KOPT-K1 (cell line): ENCODE data around the gene HCFC1R1.
"Not testable (repeated sequence)": the region's sequence is repeated elsewhere in the genome, so short reads cannot be mapped to it uniquely, and the experiment has no call there.

Experiments used
- H3K27ac ChIP-seq: fragments of 200-600 bp; sonication (generic); 2 replicates; pipeline ENCODE4 v1.5.1; 2016; ENCODE audit warnings: antibody characterized with exemption, mild to moderate bottlenecking, low read depth, low read length; ENCODE audit not compliant: poor library complexity, severe bottlenecking
- H3K36me3 ChIP-seq: fragments of 200-600 bp; sonication (generic); 2 replicates; pipeline ENCODE4 v1.5.1; 2017; ENCODE audit warnings: antibody characterized with exemption, mild to moderate bottlenecking, low read length, moderate library complexity; ENCODE audit not compliant: insufficient read depth
- H3K9me3 ChIP-seq: fragments of 200-600 bp; sonication (generic); 2 replicates; pipeline ENCODE4 v1.5.1; 2017; ENCODE audit warnings: antibody characterized with exemption, low read length, mild to moderate bottlenecking; ENCODE audit not compliant: insufficient read depth, poor library complexity, severe bottlenecking

Gene HCFC1R1, protein sequence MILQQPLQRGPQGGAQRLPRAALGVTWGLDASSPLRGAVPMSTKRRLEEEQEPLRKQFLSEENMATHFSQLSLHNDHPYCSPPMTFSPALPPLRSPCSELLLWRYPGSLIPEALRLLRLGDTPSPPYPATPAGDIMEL

DNA sequence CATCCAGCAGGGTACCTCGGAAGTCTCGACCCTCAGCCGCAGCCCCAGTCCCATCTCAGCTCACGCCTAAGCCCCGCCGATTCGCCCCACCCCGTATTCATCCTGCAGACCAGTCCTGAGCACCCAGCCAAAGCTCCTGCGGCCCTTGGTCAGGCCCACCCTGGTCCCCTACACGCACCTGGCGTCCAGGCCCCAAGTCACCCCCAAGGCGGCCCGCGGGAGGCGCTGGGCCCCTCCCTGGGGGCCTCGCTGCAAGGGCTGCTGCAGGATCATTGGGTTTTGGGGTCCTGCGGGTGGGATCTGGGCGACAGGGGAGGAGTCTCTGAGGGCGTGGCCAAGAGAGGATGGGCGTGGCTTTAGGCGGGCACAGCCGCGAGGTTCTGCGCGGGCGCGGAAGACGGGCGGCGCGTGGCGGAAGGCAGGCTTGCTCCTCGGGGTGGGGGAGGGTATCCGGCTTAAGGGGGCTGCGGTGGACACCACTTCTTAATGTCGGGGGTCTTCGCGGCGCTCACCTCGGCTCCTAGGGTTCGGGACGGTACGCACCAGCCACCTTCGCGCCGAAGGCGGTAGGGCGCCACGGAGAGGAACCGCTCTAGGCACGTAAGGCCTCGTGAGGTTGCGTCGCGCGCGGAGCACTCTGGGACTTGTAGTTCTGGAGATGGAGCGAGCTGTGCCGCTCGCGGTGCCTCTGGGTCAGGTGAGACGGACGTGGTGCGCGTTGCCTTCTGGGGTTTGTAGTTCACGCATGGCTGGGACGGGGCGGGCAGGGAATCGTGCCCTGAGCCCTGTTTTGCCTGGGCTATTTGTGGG, at the start of gene HCFC1R1, which contains the start of gene THOC6:
TSS of gene HCFC1R1 (minus strand) at position 274 of the 810 bp plus-strand sequence. CDS start at position 273, 1 bp downstream.
TSS of gene THOC6 (plus strand) at position 367 of the 810 bp plus-strand sequence. CDS start at position 659, 292 bp downstream.
- Histone ChIP-seq H3K27ac (peak within 1 kb of the TSS; percentile 90), H3K36me3 (peaks cover 24% of the 10 kb centered on the region), H3K9me3 (no peaks in the 10 kb centered on the region)

DNA sequence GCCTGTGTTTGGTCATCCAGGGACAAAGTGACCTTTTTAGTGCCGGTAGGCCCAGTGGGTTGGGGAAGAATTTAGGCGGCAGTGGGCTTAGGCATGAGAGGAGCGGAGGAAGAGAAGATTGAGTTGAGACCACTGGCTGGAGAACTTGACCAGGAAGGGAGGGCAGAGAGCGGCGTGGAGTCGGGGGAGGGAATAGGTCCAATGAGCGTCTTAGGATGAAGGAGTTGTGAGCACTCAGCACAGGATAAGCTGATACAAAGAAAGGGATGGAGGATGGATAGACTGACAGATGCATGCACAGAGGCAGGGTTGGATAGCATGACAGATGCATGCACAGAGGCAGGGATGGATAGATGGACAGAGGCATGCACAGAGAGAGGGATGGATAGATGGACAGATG, 49.7 kb upstream of the HCFC1R1 start:
- H3K36me3 ChIP-seq: peaks cover 14% of the 10 kb centered on the region
- H3K9me3 ChIP-seq: no peaks in the 10 kb centered on the region
- peak overlapping the region; percentile 99 for H3K27ac ChIP-seq

DNA sequence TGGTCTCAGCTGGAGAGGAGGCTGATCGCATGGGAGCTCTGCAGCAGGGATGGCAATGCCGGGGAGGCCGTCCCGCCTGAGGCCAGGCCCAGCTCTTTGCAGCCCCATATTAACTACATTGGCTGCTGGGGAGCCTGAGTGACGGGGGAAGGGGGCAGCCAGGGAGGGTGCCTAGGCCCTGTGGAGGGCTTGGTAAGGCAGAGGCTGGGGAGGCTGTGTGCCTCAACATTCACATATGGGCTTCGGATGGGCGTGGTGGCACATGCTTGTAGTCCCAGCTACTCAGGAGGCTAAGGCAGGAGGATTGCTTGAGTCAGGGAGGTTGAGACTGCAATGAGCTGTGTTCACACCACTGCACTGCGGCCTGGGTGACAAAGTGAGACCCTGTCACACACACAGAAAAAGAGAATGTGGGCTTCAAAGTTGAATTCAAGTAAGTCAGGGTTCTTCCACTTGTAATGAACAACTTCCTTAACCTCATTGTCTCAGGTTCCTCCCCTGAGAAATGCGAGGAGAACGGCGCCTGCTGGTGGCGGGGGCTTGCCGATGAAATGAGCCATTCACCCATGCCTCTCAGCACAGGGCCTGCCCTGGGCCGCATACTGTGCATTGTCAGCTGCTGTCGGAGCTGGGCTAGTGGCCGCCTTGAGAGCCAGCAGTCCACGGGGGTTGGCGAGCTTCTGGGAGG, 49.0 kb upstream of the HCFC1R1 start:
- Histone ChIP-seq H3K36me3 (peaks cover 22% of the 10 kb centered on the region), H3K27ac (peak overlapping the region; percentile 99)
- H3K9me3 ChIP-seq: not testable (repeated sequence)

DNA sequence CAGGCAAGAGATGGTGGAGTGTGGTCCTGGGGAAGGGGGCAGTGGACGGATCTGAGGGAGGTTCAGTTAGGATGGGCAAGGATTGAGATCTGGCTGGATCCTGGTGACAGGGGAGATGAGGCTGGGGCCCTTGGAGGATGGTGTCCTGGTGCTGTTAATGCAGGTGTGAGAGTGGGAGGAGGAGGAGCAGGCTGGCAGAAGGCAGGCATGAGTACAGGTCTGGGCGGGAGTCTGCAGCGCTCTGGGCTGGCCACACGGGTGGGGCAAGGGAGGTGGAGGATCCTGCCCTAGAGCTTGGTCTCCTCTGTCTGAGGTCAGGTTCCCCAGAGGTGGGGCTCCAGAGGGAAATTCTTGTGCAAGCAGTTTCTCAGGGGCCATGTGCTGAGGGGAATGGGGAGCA, 48.4 kb upstream of the HCFC1R1 start:
- Histone ChIP-seq H3K27ac (peak overlapping the region; percentile 69), H3K36me3 (peaks cover 28% of the 10 kb centered on the region)
- H3K9me3 ChIP-seq: not testable (repeated sequence)

DNA sequence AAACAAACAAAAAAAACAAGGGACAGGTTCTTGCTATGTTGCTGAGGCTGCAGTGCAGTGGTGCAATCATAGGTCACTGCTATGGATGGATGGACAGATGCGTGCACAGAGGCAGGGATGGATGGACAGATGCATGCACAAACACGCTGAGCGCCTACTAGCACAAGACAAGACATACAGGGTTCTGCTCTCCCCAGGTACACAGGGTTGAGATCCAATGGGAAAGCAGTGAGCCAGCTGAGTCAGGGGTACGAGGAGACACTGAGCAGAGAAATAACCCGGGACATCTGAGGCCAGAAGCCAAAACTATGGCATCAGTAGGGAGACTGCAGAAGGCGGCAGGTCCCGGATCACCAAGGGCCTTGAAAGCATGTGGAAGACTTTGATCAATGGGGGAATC, 47.9 kb upstream of the HCFC1R1 start:
- peaks cover 28% of the 10 kb centered on the region for H3K36me3 ChIP-seq
- no peaks in the 10 kb centered on the region for H3K9me3 ChIP-seq
- peak overlapping the region; percentile 69 for H3K27ac ChIP-seq

DNA sequence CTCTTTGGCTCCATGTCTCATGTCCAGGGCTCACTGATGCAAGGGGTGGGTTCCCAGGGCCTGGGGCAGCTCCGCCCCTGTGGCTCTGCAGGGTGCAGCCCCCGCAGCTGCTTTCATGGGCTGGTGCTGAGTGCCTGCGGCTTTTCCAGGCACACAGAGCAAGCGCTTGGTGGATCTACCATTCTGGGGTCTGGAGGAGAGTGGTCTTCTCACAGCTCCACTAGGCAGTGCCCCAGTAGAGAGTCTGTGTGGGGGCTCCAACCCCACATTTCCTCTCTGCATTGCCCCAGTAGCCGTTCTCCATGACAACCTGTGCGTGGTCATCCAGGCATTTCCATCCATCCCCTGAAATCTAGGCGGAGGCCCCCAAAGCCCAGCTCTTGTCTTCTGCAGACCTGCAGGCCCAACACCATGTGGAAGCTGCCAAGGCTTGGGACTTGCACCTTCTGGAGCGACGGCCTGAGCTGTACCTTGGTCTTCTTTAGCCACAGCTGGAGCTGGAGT, 46.9 kb upstream of the HCFC1R1 start:
- H3K36me3 ChIP-seq: peaks cover 28% of the 10 kb centered on the region
- H3K9me3 ChIP-seq: no peaks in the 10 kb centered on the region
- peak overlapping the region; percentile 69 for H3K27ac ChIP-seq

DNA sequence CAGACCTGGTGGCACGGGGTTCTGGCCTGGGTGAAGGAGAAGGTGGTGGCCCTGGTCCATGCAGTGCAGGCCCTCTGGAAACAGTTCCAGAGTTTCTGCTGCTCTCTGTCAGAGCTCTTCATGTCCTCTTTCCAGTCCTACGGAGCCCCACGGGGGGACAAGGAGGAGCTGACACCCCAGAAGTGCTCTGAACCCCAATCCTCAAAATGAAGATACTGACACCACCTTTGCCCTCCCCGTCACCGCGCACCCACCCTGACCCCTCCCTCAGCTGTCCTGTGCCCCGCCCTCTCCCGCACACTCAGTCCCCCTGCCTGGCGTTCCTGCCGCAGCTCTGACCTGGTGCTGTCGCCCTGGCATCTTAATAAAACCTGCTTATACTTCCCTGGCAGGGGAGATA, 45.4 kb upstream of the HCFC1R1 start:
- Histone ChIP-seq H3K27ac (peak overlapping the region; percentile 69), H3K36me3 (peaks cover 28% of the 10 kb centered on the region)
- not testable (repeated sequence) for H3K9me3 ChIP-seq

DNA sequence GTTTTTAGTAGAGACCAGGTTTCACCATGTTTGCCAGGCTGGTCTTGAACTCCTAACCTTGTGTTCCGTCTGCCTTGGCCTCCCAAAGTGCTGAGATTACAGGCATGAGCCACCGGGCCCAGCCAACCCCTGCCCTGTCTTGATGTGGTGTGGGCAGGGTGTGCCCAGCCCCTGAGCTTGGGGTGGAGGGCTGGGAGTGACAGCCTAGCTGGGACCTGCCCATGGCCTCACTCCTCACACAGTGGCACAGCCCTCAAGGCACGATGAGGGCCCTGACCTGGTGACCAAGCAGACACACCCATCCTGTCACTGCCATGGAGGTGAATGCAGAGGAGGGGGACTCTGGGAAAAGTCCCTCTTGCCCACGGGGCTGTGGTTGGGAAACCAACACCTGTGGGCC, 44.7 kb upstream of the HCFC1R1 start:
- peaks cover 28% of the 10 kb centered on the region for H3K36me3 ChIP-seq
- H3K9me3 ChIP-seq: no peaks in the 10 kb centered on the region
- peak overlapping the region; percentile 76 for H3K27ac ChIP-seq

DNA sequence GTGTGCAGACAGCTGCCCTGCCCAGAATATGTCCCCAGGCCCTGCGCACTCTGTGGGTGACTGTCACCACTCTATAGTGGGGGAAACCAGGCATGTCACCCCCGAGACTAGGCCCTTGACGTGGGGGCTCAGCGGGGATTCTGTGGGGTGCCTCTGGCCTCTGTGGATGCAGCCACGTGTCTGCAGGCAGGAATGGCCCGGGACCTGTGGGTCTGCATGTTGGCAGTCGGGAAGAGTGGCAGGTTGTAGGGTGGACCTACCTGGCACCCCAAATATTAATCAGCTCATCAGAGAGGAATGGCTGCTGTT, 42.7 kb upstream of the HCFC1R1 start:
- Histone ChIP-seq H3K36me3 (peaks cover 28% of the 10 kb centered on the region), H3K27ac (peak overlapping the region; percentile 76), H3K9me3 (no peaks in the 10 kb centered on the region)

DNA sequence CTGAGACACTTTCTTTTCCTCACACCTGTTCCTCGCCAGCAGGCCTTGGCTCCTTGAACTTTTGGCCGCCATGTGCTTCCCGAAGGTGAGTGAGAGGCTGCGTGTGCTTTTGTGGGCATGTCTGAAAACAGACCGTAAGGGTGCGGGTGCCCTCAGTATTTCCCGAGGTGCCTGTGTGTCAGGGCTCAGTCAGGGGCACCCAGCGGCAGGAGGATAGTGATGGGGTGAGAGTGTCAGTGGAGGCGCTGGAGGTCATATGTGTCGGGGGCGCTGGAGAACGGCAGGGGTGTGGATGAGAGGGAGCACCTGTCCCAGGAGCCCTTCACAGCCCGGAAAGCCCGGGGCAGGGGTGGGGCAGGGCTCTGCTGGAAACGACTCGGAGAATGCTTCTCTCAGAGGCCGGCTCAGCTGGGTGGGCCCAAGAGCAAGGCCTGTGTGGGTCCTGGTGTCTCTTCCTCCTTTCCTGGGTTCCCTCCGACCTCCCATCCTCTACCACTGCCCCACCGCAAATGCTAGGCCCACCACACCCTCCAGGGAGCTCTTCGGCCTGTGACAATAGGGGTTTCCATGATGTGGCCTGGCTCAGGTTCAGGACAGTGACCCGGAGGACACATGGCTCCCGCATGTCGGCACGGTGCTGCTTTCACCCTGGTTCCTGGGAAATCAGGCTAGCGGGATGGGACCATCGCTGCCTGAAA, 42.1 kb upstream of the HCFC1R1 start:
- peaks cover 28% of the 10 kb centered on the region for H3K36me3 ChIP-seq
- peak overlapping the region; percentile 76 for H3K27ac ChIP-seq
- H3K9me3 ChIP-seq: no peaks in the 10 kb centered on the region

DNA sequence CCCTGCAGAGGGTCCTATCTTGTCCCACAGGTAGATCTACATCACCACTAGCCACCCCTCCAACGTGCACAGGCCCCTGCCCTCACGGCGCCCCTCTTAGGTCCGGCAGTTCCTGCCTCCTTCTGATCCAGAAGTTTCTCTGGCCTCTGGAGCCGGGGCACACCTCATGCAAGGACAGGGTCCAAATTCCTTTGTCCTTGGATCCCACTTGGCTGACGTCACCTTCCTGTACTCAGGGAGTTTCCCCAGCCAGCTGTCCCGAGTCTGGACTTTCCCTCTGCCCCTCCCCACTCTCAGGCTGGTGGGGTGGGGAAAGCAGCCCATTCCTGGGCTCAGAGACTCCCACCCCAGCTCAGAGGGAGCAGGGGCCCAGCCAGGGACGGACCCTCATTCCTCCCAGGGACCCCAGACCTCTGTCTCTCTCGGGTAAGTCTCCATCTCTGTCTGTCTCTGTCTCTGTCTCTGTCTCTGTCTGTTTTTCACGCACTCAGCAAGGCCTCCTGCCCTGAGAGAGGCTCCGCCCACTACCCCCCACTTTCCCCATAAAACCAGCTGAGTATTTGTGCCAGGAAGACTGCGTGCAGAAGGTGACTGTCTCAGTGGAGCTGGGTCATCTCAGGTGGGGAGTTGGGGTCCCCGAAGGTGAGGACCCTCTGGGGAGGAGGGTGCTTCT, 41.5 kb upstream of the HCFC1R1 start, which contains the start of gene IL32:
TSS of gene IL32 (plus strand) at position 572 of the 673 bp plus-strand sequence. CDS start 172 bp downstream, outside the sequence.
- Histone ChIP-seq H3K27ac (peak within 1 kb of the TSS; percentile 76), H3K36me3 (peaks cover 28% of the 10 kb centered on the region), H3K9me3 (no peaks in the 10 kb centered on the region)

DNA sequence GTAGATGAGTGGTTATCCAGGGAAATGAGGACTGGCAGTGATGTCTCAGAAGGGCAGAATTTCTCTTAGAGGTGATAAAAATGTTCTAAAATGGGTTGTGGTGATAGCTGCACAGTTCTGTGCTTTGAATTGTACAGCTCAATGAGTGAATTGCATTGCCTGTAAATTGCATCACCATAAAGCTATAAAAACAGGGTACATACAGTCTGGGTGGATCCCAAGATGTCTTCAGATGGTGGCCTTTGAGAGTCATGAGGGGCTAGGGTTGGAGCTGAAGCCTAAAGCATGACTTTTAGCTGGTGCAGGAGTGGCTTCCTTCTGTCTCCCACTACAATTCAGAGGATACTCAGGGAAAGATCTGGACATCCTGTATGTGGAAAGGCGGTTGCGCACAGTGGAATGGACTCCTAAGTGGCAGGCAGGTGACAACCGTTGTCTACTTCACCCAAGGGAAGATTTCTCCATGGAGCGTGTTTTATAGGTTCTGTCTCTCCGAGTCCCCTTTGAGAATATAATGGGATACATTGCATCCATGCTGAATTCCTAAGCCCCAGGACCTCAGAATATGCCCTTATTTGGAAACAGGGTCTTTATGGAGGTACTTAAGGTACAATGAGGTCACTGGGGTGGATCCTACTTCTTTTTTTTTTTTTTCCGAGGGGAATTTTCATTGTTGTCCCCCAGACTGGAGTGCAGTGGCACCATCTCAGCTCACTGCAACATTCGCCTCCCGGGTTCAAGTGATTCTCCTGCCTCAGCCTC, 40.1 kb upstream of the HCFC1R1 start:
- H3K27ac ChIP-seq: no peak overlapping the region
- H3K9me3 ChIP-seq: no peaks in the 10 kb centered on the region
- peaks cover 17% of the 10 kb centered on the region for H3K36me3 ChIP-seq

DNA sequence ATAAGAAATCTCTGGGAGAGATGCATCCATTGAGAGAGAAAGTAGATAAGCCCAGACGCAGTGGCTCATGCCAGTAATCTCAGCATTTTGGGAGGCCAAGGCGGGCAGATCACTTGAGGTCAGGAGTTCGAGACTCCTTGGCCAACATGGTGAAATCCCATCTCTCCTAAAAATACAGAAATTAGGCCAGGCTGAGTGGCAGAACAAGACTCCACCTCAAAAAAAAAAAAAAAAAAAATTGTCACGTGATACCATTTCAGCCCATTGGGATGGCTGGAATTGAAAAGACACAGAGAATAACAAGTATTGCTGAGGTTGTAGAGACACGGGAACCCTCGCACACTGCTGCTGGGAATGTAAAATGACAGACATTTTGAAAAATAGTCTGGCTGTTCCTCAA, 38.8 kb upstream of the HCFC1R1 start:
- Histone ChIP-seq H3K27ac (no peak overlapping the region), H3K9me3 (no peaks in the 10 kb centered on the region), H3K36me3 (peaks cover 4% of the 10 kb centered on the region; the same call in 1 of the 2 replicates)
